SU-DHL-6 (cell line): Measurements from ENCODE around the gene L3MBTL4.

Experiments used
- H2AFZ ChIP-seq: fragments of 200-600 bp; sonication (generic); 2 replicates; pipeline ENCODE4 v1.6.1; 2014; ENCODE audit warnings: low read depth, mild to moderate bottlenecking, moderate library complexity, mixed read lengths, antibody characterized with exemption, low read length; ENCODE audit not compliant: severe bottlenecking
- H3F3A ChIP-seq: fragments of 200-600 bp; shearing (Covaris generic); 2 replicates; pipeline ENCODE4 v1.6.0; 2016; ENCODE audit warnings: antibody characterized with exemption, mild to moderate bottlenecking; ENCODE audit not compliant: insufficient read depth
- H3K27ac ChIP-seq: fragments of 200-600 bp; sonication (generic); 2 replicates; pipeline ENCODE4 v1.5.1; 2016; ENCODE audit warnings: low read depth, mild to moderate bottlenecking, low read length, moderate library complexity, mixed read lengths
- H3K27me3 ChIP-seq: fragments of 200-600 bp; sonication (generic), shearing (Covaris generic); 2 replicates; pipeline ENCODE4 v1.6.0; 2014; ENCODE audit warnings: mild to moderate bottlenecking, low read length
- H3K36me3 ChIP-seq: fragments of 200-600 bp; sonication (generic); 2 replicates; pipeline ENCODE4 v1.6.1; 2014; ENCODE audit warnings: mild to moderate bottlenecking, low read length, mixed read lengths
- H3K4me2 ChIP-seq: fragments of 300-600, 200-600 bp; shearing (Covaris generic), sonication (generic); 2 replicates; pipeline ENCODE4 v1.6.0; 2014; ENCODE audit warnings: low read length, low read depth, mild to moderate bottlenecking; ENCODE audit not compliant: poor library complexity, severe bottlenecking
- H3K4me3 ChIP-seq: fragments of 200-600 bp; sonication (generic); 2 replicates; pipeline ENCODE4 v1.5.1; 2014; ENCODE audit warnings: antibody characterized with exemption, low read length, mild to moderate bottlenecking, mixed read lengths; ENCODE audit not compliant: insufficient read depth, poor library complexity, severe bottlenecking
- H3K79me2 ChIP-seq: fragments of 200-600 bp; sonication (generic); 2 replicates; pipeline ENCODE4 v1.6.1; 2014; ENCODE audit warnings: mild to moderate bottlenecking, low read length, moderate library complexity; ENCODE audit not compliant: insufficient read depth
- H3K9ac ChIP-seq: fragments of 200-600 bp; sonication (generic); 2 replicates; pipeline ENCODE4 v1.7.0; 2014; ENCODE audit warnings: mild to moderate bottlenecking, low read length
- H3K9me2 ChIP-seq: fragments of 200-600 bp; sonication (generic); replicated peaks from 2 replicates; pipeline ENCODE4 v1.6.1; 2014; ENCODE audit warnings: low read length; ENCODE audit not compliant: insufficient read depth
- H3K9me3 ChIP-seq: fragments of 200-600 bp; sonication (generic); 2 replicates; pipeline ENCODE4 v1.6.1; 2014; ENCODE audit warnings: low read length, mixed read lengths; ENCODE audit not compliant: insufficient read depth
- H4K20me1 ChIP-seq: fragments of 200-600 bp; sonication (generic); 2 replicates; pipeline ENCODE4 v1.6.1; 2014; ENCODE audit warnings: low read depth, mild to moderate bottlenecking, antibody characterized with exemption, low read length, moderate library complexity, mixed read lengths
- CTCF ChIP-seq: fragments of 200-600 bp; sonication (generic); IDR thresholded peaks from one replicate; pipeline ENCODE4 v1.5.1; 2017; ENCODE audit warnings: antibody characterized with exemption, mild to moderate bottlenecking, low read length, moderate library complexity; ENCODE audit not compliant: insufficient read depth, poor library complexity, severe bottlenecking
- EZH2phosphoT487 ChIP-seq: fragments of 200-600 bp; sonication (generic), shearing (Covaris generic); conservative IDR thresholded peaks from 2 replicates; pipeline ENCODE4 v1.6.1; 2018; ENCODE audit warnings: mild to moderate bottlenecking, antibody characterized with exemption, low read length, moderate library complexity, mixed read lengths

Gene L3MBTL4

GRCh38 chr18:5943514-5943913 lies 471.2 kb downstream of the L3MBTL4 start:
- no peaks in the 10 kb centered on the region for H3K27me3 ChIP-seq
- H3K4me3 ChIP-seq, result no peak overlapping the region
- H3K79me2 ChIP-seq, result no peaks in the 10 kb centered on the region
- H3K27ac ChIP-seq, result no peak overlapping the region
- no peak overlapping the region for H3K4me2 ChIP-seq
- no peaks in the 10 kb centered on the region for H4K20me1 ChIP-seq
- no peaks in the 10 kb centered on the region for H3K36me3 ChIP-seq
- H3F3A ChIP-seq, result no peaks in the 10 kb centered on the region
- no peaks in the 10 kb centered on the region for H3K9me3 ChIP-seq
- TF ChIP-seq EZH2phosphoT487 (no peak), CTCF (no peak)
- H3K9ac ChIP-seq, result no peak overlapping the region
- no peak overlapping the region for H2AFZ ChIP-seq
- no peaks in the 10 kb centered on the region for H3K9me2 ChIP-seq

GRCh38 chr18:5942591-5942990 lies 472.1 kb downstream of the L3MBTL4 start:
- H3K4me3 ChIP-seq, result no peak overlapping the region

GRCh38 chr18:5941890-5942289 lies 472.8 kb downstream of the L3MBTL4 start:
- H2AFZ ChIP-seq, result no peak overlapping the region
- H3K9ac ChIP-seq, result no peak overlapping the region
- no peaks in the 10 kb centered on the region for H3K36me3 ChIP-seq
- TF ChIP-seq CTCF, result no peak
- no peak for TF ChIP-seq EZH2phosphoT487
- no peaks in the 10 kb centered on the region for H4K20me1 ChIP-seq
- H3K4me3 ChIP-seq, result no peak overlapping the region
- H3K9me3 ChIP-seq, result no peaks in the 10 kb centered on the region
- H3K27me3 ChIP-seq, result no peaks in the 10 kb centered on the region
- H3K79me2 ChIP-seq, result no peaks in the 10 kb centered on the region
- no peaks in the 10 kb centered on the region for H3K9me2 ChIP-seq
- no peaks in the 10 kb centered on the region for H3F3A ChIP-seq
- no peak overlapping the region for H3K4me2 ChIP-seq
- H3K27ac ChIP-seq, result no peak overlapping the region

More at GRCh38 chr18:5942591-5942990, 472.1 kb downstream of the L3MBTL4 start:
- H3K4me2 ChIP-seq, result no peak overlapping the region
- no peak overlapping the region for H3K9ac ChIP-seq
- H3K27me3 ChIP-seq, result no peaks in the 10 kb centered on the region
- no peaks in the 10 kb centered on the region for H3K79me2 ChIP-seq
- no peaks in the 10 kb centered on the region for H3F3A ChIP-seq
- no peak overlapping the region for H3K27ac ChIP-seq
- TF ChIP-seq CTCF, result no peak
- no peaks in the 10 kb centered on the region for H3K9me2 ChIP-seq
- no peaks in the 10 kb centered on the region for H3K36me3 ChIP-seq
- no peak overlapping the region for H2AFZ ChIP-seq
- H3K9me3 ChIP-seq, result no peaks in the 10 kb centered on the region
- H4K20me1 ChIP-seq, result no peaks in the 10 kb centered on the region
